Keratinocyte (primary cell): ENCODE data around the gene PTGDS.

Source experiments
- EZH2 ChIP-seq: IDR thresholded peaks from one replicate; pipeline ENCODE4 v1.6.1; 2012; ENCODE audit warnings: inconsistent platforms, mild to moderate bottlenecking, low read length, moderate library complexity
- TF ChIP-seq, protein P1 (sequence below), 3 experiments: IDR thresholded peaks in 1 of 3; conservative IDR thresholded peaks in 1 of 3; optimal IDR thresholded peaks in 1 of 3; 2 replicates in 2 of 3; 3 replicates in 1 of 3; pipeline versions ENCODE3 to v1.5.1; 2011; ENCODE audit warnings: low read length in 3 of 3, mild to moderate bottlenecking in 3 of 3, moderate library complexity in 2 of 3, control low read depth in 1 of 3, inconsistent platforms in 1 of 3; ENCODE audit not compliant: insufficient read depth in 2 of 3; ENCODE audit errors: extremely low read depth in 1 of 3

DNA sequence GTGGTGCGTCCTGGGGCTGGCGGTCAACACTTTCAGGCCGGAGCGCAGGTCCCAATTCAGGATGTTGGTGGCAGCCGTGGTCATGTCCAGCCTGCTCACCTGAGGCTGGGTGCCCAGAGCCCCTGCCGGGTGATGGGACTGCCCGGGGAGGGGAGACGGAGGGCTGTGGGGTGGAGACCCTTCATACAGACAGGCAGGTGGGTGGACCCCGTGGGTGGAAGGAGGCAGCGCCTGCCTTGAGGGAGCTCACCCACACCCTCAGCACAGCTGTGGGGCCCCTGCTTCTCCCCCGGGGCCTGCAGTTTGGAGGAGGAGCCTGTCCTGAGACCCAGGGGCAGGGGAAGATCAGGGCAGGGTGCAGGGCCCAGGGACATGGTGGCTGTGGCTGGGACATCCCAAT is 6.9 kb upstream of the PTGDS start:
- TF ChIP-seq, protein P1, sequence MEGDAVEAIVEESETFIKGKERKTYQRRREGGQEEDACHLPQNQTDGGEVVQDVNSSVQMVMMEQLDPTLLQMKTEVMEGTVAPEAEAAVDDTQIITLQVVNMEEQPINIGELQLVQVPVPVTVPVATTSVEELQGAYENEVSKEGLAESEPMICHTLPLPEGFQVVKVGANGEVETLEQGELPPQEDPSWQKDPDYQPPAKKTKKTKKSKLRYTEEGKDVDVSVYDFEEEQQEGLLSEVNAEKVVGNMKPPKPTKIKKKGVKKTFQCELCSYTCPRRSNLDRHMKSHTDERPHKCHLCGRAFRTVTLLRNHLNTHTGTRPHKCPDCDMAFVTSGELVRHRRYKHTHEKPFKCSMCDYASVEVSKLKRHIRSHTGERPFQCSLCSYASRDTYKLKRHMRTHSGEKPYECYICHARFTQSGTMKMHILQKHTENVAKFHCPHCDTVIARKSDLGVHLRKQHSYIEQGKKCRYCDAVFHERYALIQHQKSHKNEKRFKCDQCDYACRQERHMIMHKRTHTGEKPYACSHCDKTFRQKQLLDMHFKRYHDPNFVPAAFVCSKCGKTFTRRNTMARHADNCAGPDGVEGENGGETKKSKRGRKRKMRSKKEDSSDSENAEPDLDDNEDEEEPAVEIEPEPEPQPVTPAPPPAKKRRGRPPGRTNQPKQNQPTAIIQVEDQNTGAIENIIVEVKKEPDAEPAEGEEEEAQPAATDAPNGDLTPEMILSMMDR (optimal IDR thresholded peaks at IDR 0.05 in 1 of 3, IDR thresholded peaks at IDR 0.05 in 1 of 3, conservative IDR thresholded peaks at IDR 0.05 in 1 of 3; ENCODE audit: extremely low read depth in 1 of 3, insufficient read depth in 2 of 3, low read length in 3 of 3), result no peak
- no peak for TF ChIP-seq EZH2
